Left lung (tissue), 10 donors: Measurements from ENCODE around the gene KLC1. TPM values are rescaled to one million over a fixed set of nuclear protein-coding genes. Genes with fewer than 3 reads are reported as not detected.

ENCODE experiments used
- ATAC-seq: fragments of 200-7000 bp; cut with Tn5 transposase; one replicate; pipeline ENCODE4 v1.9.1; 2020; ENCODE audit warnings: moderate library complexity
- DNase-seq, 4 donors: peaks; one replicate each; pipeline ENCODE4 v3.0.0-alpha.2; 2013 to 2020
- H3K27ac ChIP-seq, 2 donors: fragments of 200-600 bp; sonication (generic) in 1 of 2; one replicate each; pipeline versions ENCODE4 v1.5.0 to v1.8.0; 2020 to 2021
- H3K27me3 ChIP-seq, 2 donors: fragments of 200-600 bp; sonication (generic) in 1 of 2; one replicate each; pipeline versions ENCODE4 v1.5.0 to v1.8.0; 2020 to 2021
- H3K36me3 ChIP-seq, 2 donors: fragments of 200-600 bp; sonication (generic) in 1 of 2; one replicate each; pipeline versions ENCODE4 v1.5.0 to v1.8.0; 2020 to 2021
- H3K4me1 ChIP-seq, 2 donors: fragments of 200-600 bp; one replicate each; pipeline ENCODE4 v1.8.0; 2021
- H3K4me3 ChIP-seq, 2 donors: fragments of 200-600 bp; sonication (generic) in 1 of 2; one replicate each; pipeline versions ENCODE4 v1.5.0 to v1.8.0; 2020 to 2021; ENCODE audit warnings: mild to moderate bottlenecking in 1 of 2
- H3K9me3 ChIP-seq, 2 donors: fragments of 200-600 bp; sonication (generic) in 1 of 2; one replicate each; pipeline versions ENCODE4 v1.5.0 to v1.8.0; 2020 to 2021
- CTCF ChIP-seq, 2 donors: fragments of 200-600 bp; sonication (generic) in 1 of 2; IDR thresholded peaks; one replicate each; pipeline versions ENCODE4 v1.5.0 to v1.8.0; 2021; ENCODE audit warnings: antibody characterized with exemption in 2 of 2
- intact Hi-C, 2 donors: fragments of 100-400 bp; cut with DNase I; formaldehyde crosslinking; loops; one replicate each; pipeline versions ENCODE4 v1.11.2 to v1.14.2; 2022
- polyA plus RNA-seq, 6 donors: library from polyadenylated mRNA; unstranded; fragments of 120-200 nt; gene quantifications; one replicate each; pipeline ENCODE4 v1.2.1, GENCODE V29; 2013; ENCODE audit not compliant: insufficient read length in 6 of 6
- total RNA-seq, 2 donors: library from RNA; stranded (reverse); fragmentation: NEBNext Ultra II Directional; extraction: Animal tissue kit (Norgen Biotek cat#: 25700); gene quantifications; one replicate each; pipeline ENCODE4 v1.2.1, GENCODE V29; 2021
- donor health status: DM: no; HTN: yes; CAD: no.
- donor health status: DM: no; HTN: no; CAD: no.

The KLC1 gene
- total and polyA plus RNA-seq, 8 donors, result 126 to 185 (median 156) TPM

GRCh38 chr14:103716091-103716801, 87.2 kb downstream of the KLC1 start:
- no peaks in the 10 kb centered on the region for H3K27me3 ChIP-seq
- intact Hi-C loops, result no loop called here
- H3K27ac ChIP-seq, result peak overlapping the region; percentile 65 to 79
- ATAC-seq (peak; percentile 1), DNase-seq (peak in 1 of 4 donors; percentile 91)
- peak overlapping the region; percentile 62 to 77 for H3K4me3 ChIP-seq
- peaks cover 5 to 50% of the 10 kb centered on the region in 2 donors for H3K4me1 ChIP-seq
- TF ChIP-seq CTCF (IDR thresholded peaks at IDR 0.05), result no peak
- H3K9me3 ChIP-seq, result no peaks in the 10 kb centered on the region
- H3K36me3 ChIP-seq, result no peaks in the 10 kb centered on the region

- H3K4me3 ChIP-seq, result peak overlapping the region in 1 of 2 donors; percentile 77
These were observed 87.9 kb downstream of the KLC1 start for GRCh38 chr14:103716899-103717411.

GRCh38 chr14:103718572-103718971, 89.6 kb downstream of the KLC1 start:
- DNase-seq, result peak in 1 of 4 donors; percentile 61
- H3K27ac ChIP-seq, result no peak overlapping the region
- no peaks in the 10 kb centered on the region for H3K36me3 ChIP-seq

More at GRCh38 chr14:103716899-103717411, 87.9 kb downstream of the KLC1 start:
- intact Hi-C loops, result no loop called here
- no peak for TF ChIP-seq CTCF (IDR thresholded peaks at IDR 0.05)
- Histone ChIP-seq H3K27me3 (no peaks in the 10 kb centered on the region), H3K36me3 (no peaks in the 10 kb centered on the region), H3K4me1 (peaks cover 5 to 43% of the 10 kb centered on the region in 2 donors), H3K9me3 (no peaks in the 10 kb centered on the region), H3K27ac (no peak overlapping the region)
- no peak for DNase-seq
- ATAC-seq, result no peak

DNA sequence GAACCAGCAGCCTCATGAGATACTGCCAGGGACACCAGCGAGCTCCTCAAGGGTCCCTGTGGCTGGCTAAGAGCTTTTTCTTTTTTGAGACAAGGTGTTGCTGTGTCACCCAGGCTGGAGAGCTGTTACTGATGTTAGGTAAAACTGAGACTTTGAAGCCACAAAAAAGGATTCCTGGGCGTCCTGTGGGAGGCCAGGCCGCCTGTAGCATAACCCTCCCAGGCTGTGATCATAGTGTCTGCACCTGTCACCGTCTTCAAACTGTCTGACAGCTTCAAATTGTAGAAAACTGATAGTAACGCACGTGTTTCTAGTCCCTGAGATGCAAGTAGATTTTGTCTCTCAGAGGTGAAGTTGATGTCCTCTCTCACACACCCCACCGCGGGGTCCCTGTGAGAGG, 90.7 kb downstream of the KLC1 start:
- Histone ChIP-seq H3K9me3 (no peaks in the 10 kb centered on the region), H3K27me3 (no peaks in the 10 kb centered on the region), H3K4me1 (peaks cover 19 to 34% of the 10 kb centered on the region in 2 donors), H3K4me3 (no peak overlapping the region), H3K27ac (no peak overlapping the region), H3K36me3 (peaks cover 0 to 1% of the 10 kb centered on the region in 2 donors)
- TF ChIP-seq CTCF (IDR thresholded peaks at IDR 0.05), result no peak
- ATAC-seq (no peak), DNase-seq (no peak)
- intact Hi-C loops, result no loop called here

More at GRCh38 chr14:103718572-103718971, 89.6 kb downstream of the KLC1 start:
- no peak for TF ChIP-seq CTCF (IDR thresholded peaks at IDR 0.05)
- no peaks in the 10 kb centered on the region for H3K27me3 ChIP-seq
- H3K4me1 ChIP-seq, result peaks cover 12 to 33% of the 10 kb centered on the region in 2 donors
- no peak overlapping the region for H3K4me3 ChIP-seq
- ATAC-seq, result no peak
- intact Hi-C loops, result no loop called here
- no peaks in the 10 kb centered on the region for H3K9me3 ChIP-seq

DNA sequence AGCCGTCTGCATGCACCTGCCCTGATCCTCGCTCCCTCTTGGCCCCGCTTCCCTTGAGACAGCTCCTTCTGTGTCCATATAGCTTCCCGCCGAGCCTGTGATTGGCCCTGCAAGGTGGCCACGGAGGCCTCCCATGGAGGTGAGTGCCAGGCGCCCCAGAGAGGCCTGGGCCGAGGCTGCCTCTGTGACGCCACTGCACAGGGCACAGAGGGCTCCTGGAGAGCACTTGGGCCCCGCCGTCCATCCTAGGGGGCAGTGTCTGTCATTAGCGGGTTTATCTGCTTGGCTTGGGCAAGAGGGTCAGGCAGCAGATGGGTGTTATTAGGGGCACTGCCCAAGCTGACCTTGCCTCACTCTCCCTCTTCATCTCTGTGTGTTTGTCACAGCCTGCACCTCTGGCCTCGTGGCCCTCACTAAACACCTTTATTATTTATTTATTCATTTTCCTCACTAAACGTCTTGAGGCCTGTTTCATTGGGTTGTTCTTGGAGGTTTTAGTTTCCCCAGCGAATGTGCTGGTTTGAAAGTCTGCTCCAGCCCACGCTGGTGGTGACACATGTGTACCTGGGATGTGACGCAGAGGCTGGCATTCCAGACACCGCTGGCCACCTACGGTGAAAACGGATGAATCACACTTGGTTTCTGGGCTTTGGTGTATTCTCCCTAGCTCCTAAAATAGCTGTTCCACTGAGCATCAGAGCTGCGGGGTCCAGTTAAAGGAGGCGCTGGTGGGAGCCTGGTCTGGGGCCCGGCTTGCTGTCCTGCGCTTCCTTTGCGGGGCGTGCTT, 92.5 kb downstream of the KLC1 start:
- H3K27ac ChIP-seq, result no peak overlapping the region
- peaks cover 0 to 17% of the 10 kb centered on the region in 2 donors for H3K36me3 ChIP-seq
- no peak overlapping the region for H3K4me3 ChIP-seq
- no peak for ATAC-seq
- H3K27me3 ChIP-seq, result no peaks in the 10 kb centered on the region
- DNase-seq, result no peak
- no peaks in the 10 kb centered on the region for H3K9me3 ChIP-seq
- intact Hi-C loops, result no loop called here
- H3K4me1 ChIP-seq, result peaks cover 19 to 29% of the 10 kb centered on the region in 2 donors
- no peak for TF ChIP-seq CTCF (IDR thresholded peaks at IDR 0.05)
